Activated CD8-positive, alpha-beta memory T cell treated with anti-CD3 and anti-CD28 coated beads for 4 hours (primary cell): ENCODE data around the gene AKAP9.
"Not testable (repeated sequence)": the region's sequence is repeated elsewhere in the genome, so short reads cannot be mapped to it uniquely, and the experiment has no call there.

ENCODE experiments used
- DNase-seq, 2 donors: peaks; one replicate each; pipeline ENCODE4 v3.0.0-alpha.2; 2020; ENCODE audit warnings: low read depth in 2 of 2

AKAP9 gene

DNA sequence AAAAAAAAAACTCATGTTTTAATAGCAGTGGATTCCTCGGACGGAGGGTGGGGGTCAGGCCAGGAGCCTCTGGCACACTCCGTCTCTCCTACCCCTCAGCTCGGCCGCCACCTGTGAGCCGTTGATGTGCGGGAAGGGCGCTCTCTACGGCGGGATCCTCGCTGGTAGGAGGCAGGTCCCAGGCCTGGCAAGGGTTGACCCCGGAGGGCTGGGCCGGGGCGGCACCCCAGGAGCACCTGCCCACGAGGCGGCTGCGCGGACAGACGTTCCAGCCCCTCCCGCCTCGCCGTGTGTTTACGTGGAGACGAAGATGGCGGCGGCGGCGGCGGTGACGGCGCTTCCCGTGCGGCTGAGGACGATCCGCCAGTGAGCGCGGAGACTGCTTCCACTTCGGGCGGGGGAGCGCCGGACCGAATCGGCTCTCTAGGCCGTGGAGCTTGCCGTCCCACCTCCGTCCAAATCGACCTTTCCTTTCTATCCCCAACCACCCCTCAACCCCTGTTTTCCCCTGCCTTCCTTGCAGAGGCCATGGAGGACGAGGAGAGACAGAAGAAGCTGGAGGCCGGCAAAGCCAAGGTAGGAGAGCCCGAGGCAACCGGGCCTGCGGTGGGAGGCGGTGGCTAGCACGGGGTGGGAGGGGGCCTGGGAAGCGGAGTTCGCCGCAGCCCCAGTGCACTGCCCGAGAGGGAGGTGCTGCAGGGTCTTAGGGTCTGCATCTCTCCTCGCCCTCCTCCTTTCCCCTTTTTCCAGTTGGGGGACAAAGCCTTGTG lies at the start of gene AKAP9:
TSS of gene AKAP9 (plus strand) at position 291 of the 770 bp plus-strand sequence. CDS start at position 529, 238 bp downstream.
- peak; percentile 70 to 71 for DNase-seq

DNA sequence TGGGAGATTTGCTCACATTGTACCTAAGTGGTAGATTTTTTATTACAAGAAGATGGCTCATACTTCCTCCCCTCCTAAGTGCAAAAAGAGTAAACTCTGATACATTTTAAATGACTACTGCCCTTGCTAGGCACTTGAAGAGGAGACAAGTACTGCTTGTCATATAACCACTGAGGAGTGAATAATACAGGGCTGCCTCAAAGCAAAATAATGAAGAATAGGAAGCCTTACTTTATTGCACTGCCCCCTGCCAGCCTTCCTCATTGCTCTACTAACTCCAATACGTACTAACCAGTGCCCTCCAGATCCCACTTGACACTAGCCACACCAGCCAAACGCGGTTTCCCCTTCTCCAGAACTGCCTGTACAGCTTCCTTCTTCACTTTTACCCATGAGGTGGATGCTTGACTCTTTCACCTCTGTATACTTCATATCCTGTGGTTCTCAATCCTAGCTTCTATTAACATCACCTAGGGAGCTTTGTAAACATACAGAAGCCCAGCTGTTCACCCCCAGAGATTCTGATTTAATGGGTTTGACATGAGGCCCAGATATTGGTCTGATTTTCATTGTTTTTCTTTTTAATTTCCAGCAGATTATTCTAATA lies 48.5 kb upstream of the AKAP9 start:
- DNase-seq: no peak

- no peak for DNase-seq
These were observed 47.8 kb upstream of the AKAP9 start for GRCh38 chr7:91892821-91893340.

DNA sequence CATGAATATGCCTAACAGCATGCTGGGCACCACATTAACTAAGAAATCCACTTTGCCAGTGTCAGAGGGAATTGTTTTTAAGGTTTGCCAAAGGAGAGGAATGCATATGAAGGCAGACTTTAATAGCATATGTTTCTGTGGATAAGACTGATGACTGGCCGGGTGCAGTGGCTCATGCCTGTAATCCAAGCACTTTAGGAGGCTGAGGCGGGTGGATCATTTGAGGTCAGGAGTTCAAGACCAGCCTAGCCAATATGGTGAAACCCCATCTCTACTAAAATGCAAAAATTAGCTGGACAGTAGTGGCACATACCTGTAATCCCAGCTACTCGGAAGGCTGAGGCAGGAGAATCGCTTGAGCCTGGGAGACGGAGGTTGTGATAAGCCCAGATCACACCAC lies 47.0 kb upstream of the AKAP9 start:
- DNase-seq: not testable (repeated sequence)

DNA sequence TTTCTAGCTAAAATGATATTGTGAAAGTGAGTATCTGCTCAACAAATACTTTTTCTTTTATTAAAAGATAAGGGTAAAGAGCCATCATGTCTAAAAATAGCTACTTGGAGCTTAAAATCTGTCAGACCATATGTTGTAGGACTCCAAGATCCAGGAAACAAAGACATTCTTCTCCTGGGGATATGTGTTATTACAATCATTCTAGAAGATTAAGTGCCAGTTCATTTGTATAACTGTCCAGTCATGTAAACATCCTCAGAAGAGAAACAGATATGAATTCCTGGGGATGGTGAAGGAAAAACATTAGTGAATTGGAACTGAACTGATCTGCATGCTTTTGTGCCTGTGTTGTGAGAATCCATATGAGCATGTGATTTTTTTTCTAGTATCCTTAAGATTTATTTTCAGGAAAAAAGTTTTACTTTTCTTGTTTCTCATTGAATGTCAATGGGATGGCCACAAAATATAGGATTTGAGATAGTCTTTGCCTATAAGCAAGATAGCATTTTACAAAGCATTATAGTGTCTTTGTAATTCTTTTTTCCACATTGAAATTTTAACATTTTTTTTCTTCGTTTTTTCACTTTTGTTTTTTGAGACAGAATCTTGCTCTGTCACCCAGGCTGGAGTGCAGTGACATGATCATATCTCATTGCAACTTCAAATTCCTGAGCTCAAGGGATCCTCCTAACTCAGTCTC lies 45.7 kb upstream of the AKAP9 start:
- no peak for DNase-seq

DNA sequence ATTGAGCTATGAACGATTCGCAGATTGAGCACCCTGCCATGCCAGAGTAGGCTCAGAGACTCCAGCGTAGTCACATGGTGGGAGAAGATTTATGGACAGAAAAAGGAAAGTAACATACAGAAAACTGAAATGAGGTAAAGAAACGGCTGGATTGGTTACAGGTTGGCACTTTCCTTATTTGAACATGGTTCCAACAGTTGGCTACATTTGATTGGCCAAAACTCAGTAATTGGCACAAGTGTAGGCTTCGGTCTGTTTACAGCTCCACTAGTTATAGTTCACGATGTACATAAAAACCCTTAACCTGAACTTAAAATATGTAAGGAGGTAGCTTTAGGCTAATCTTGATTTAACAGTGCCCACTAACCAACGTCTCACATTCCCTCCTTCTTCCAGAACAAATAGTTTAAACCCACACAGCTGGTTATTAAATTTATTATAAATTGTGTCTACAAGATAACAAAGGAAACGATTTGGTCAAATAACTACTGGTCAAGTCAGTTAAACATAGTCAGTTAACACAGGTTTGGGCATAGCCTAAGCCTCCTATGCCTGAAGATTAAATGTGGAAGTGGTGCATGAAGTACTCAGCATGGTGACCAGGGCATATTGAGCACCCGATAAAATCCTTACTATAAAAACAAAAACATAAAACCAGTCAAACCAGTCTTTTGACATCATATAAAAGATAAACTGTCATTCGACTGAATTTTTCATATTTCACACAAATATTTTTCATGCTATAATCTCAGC lies 42.2 kb upstream of the AKAP9 start:
- DNase-seq: no peak

DNA sequence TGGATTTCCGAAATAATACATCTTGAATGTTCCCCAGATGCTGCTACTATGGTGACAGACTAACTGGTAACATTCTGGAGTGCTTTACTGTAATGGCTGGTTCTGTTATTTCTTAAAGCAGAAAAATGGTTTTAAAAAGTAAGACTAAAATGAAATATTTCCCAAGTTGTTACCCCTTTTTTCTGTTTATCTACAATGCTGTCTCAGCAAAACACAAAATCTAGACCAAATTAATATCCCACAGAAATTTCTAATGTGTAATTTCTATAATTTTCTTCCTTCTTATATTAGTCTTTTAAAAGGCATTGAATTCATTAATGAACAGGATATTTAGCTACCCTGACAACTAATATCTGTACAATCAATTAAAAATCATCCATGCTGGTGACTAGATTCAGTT lies 41.1 kb upstream of the AKAP9 start:
- no peak for DNase-seq

GRCh38 chr7:91910171-91910570 lies 30.5 kb upstream of the AKAP9 start:
- DNase-seq: no peak

DNA sequence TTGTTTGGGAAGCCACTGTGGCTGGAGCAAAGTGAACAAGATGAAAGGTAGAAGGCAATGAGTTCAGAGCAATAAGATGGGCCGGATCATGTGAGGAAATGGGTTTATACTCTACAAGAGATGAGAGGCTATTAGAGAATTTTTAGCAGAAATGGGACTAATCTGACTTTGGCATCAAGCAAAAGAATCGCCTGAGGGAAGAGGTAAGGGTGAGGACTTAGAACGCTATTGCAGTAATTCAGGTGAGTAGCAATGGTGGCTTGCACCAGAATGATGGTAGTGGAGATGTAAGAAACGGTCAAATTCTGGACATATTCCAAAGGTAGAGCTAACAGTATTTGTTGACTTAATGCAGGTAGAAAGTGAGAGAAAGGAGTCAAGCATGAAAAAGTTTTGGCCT lies 29.5 kb upstream of the AKAP9 start:
- no peak for DNase-seq

- no peak for DNase-seq
These were observed 28.2 kb upstream of the AKAP9 start for GRCh38 chr7:91912494-91912893.

DNA sequence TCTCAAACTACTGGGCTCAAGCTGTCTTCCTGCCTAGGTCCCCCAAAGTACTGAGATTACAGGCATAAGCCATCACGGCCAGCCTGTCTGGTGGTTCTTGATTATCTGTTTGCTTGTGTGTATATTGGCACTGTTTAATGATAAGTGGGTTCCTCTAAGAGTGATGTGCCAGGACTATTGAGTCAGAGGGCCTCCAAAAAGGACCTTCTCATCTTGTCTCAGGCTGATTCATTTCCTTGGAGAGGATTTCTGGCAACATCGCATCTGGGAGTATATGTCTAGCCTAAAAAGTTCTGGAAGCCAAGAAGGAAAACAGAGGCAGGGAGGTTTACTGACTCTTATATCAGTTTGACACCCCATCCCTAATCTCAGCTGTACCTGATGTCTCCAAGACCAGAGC lies 27.1 kb upstream of the AKAP9 start:
- no peak for DNase-seq

- DNase-seq: no peak
These were observed 25.1 kb upstream of the AKAP9 start for GRCh38 chr7:91915401-91916050.

- no peak for DNase-seq
These were observed 24.6 kb upstream of the AKAP9 start for GRCh38 chr7:91916051-91916440.

GRCh38 chr7:91918356-91918755 lies 22.3 kb upstream of the AKAP9 start:
- DNase-seq: no peak

DNA sequence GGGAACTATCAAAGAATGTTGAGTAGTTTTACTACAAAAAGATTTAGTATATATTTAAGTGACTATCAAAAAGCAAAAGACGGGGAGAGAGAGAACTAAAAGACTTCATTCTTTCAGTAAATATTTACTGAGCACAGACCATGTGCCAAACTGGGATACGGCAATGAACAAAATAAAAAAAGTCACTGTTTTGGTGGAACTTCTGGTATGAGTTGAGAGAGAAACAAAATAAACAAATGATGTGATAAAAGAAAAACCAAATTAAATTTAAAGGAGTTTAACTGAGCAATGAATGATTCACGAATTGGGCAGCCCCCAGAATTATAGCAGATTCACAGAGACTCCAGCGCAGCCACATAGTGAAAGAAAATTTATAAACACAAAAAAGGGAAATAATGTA lies 17.8 kb upstream of the AKAP9 start:
- no peak for DNase-seq

DNA sequence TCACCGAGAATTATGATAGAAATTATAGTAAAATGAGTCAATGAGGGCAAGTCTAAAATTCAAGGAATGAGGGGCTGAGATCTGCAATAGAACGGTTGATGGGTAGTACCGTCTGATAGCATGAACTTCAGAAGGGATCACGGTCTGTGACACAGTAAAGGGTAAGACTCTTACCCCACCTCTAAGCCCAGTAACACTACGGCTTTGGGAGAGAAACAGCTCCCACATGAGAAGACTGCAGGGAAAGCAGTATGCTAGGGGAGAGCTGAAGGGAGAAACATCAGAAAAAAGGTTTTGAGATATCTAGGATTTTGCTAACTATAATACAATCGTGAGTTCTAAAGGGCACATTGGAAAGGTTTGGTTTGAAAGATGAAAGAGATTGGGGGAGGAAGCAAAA lies 12.8 kb upstream of the AKAP9 start:
- no peak for DNase-seq

- DNase-seq: no peak
These were observed 11.2 kb upstream of the AKAP9 start for GRCh38 chr7:91929463-91929862.

DNA sequence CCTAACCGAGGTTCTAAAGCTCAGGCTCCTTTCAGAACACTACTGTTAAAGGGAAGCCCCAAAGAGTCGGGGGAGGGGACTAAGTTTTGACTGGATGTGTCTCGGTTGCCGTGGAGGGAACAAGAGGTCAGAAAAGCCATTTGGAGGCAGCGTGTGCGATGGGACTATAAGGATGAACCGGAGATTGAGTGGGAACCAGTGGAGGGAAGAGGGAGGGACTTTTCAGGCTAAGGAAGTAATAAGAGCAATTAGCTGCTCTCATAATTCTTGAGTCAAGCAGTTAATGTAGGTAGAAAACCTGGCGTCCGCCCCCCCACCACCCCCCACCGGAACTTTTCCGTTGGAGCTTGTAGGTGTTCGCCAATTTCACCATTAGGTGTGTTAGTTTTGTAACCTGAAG lies 491 bp upstream of the AKAP9 start:
- DNase-seq: no peak

DNA sequence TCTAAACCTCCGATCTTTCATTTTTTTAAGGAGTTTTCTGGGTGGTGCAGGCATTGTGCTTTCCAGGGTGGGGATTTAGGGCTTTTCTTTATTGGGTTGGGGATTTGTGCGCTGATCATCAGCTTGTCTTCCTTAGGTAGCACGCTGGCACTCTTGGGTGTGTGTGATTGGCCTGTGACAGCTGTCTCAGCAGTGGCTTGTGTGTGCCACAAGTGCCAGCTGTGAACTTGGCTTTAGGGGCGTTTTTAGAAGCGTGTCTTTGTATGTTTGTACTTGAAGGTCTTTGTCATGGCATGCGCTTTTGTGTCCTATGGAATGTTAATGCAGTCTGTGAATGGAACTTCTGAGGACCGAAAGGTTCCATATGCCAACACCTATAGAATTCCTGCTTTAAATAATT lies 788 bp downstream of the AKAP9 start:
- peak in 1 of 2 donors; percentile 5 for DNase-seq

DNA sequence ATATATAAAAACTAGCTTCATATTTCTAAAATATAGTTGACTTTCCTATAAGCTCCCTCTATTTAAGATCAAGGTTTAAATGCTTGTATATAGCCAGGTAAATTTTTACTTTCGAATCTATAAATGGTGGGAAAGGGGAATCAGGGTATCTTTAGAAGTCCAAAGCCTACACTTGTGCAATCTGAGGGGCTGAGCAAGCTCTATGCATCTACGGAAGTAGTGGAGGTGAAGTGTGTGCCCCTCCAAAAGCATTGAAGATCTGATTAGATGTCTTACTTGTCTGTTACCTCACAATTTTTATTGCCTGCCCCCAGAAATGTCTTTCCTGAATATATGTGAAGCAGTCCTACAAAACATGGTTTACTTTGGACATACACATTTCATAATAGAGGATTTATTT lies 1.6 kb downstream of the AKAP9 start:
- DNase-seq: no peak

GRCh38 chr7:91944970-91945369 lies 4.3 kb downstream of the AKAP9 start:
- not testable (repeated sequence) for DNase-seq

DNA sequence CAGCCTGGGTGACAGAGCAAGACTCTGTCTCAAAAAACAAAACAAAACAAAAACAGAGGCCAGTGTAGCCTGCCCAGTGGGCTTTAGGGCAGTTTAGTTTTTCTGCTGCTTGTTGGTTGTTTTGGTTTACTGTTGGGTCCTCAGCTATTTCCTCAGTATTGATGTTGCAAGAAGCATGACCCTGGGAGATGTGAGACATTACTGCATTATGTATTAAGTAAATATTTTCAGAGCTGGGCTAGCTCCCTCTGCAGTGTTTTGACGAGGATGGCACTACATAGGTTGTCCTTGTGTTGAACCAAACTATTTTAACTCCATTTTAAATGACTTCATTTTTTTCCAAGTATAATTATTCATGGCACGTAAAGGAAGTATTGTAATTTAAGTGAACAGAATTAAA lies 4.8 kb downstream of the AKAP9 start:
- DNase-seq: no peak
